GM18517 (cell line): ENCODE data around the gene HIGD1A.

Source experiments
- ATAC-seq: cut with Tn5 transposase; IDR thresholded peaks from one replicate; pipeline ENCODE4 v1.9.1; 2021; ENCODE audit warnings: mild to moderate bottlenecking, moderate library complexity; ENCODE audit not compliant: unreplicated experiment

The HIGD1A gene

GRCh38 chr3:42739401-42740158 lies 64.7 kb downstream of the HIGD1A start:
- ATAC-seq = no peak

GRCh38 chr3:42736531-42736930 lies 67.8 kb downstream of the HIGD1A start:
- ATAC-seq = no peak

GRCh38 chr3:42736081-42736480 lies 68.2 kb downstream of the HIGD1A start:
- ATAC-seq = no peak

GRCh38 chr3:42735615-42736014 lies 68.7 kb downstream of the HIGD1A start:
- no peak for ATAC-seq

- no peak for ATAC-seq
These were observed 69.3 kb downstream of the HIGD1A start for GRCh38 chr3:42735019-42735418.

GRCh38 chr3:42734263-42734860 lies 69.9 kb downstream of the HIGD1A start:
- no peak for ATAC-seq

GRCh38 chr3:42733501-42734262 lies 70.6 kb downstream of the HIGD1A start:
- no peak for ATAC-seq
